ENCODE measurements around the gene ATG4A. TPM values are rescaled to one million over a fixed set of nuclear protein-coding genes. Genes with fewer than 3 reads are reported as not detected.

The ATG4A gene
- polyA plus RNA-seq, 1 donor from 2014 or later, result 25.1 TPM

GRCh38 chrX:108134724-108135123 is 43.1 kb downstream of the ATG4A start:
- Mint-ChIP-seq H3K9me3 (peaks cover 0 to 5% (median 0%) of the 10 kb centered on the region in 3 donors), H3K4me3 (no peak overlapping the region), H3K4me1 (no peaks in the 10 kb centered on the region), H3K36me3 (peaks cover 19% of the 10 kb centered on the region), H3K27ac (no peak overlapping the region), H3K27me3 (peaks cover 1% of the 10 kb centered on the region)

- H3K27ac Mint-ChIP-seq, result no peak overlapping the region
- H3K36me3 Mint-ChIP-seq, result peaks cover 17% of the 10 kb centered on the region
- no peaks in the 10 kb centered on the region for H3K4me1 Mint-ChIP-seq
- no peaks in the 10 kb centered on the region for H3K27me3 Mint-ChIP-seq
- H3K9me3 Mint-ChIP-seq, result peaks cover 0 to 5% (median 0%) of the 10 kb centered on the region in 3 donors
- no peak overlapping the region for H3K4me3 Mint-ChIP-seq
Observed at GRCh38 chrX:108138814-108139702, 47.5 kb downstream of the ATG4A start.

- Mint-ChIP-seq H3K27ac (no peak overlapping the region), H3K36me3 (peaks cover 7% of the 10 kb centered on the region), H3K27me3 (peaks cover 2% of the 10 kb centered on the region)
Observed at GRCh38 chrX:108148524-108148923, 56.9 kb downstream of the ATG4A start.

GRCh38 chrX:108156082-108156481 is 64.5 kb downstream of the ATG4A start:
- Mint-ChIP-seq H3K36me3 (peaks cover 3% of the 10 kb centered on the region), H3K4me3 (no peak overlapping the region), H3K4me1 (no peaks in the 10 kb centered on the region), H3K27ac (peak overlapping the region in 1 of 3 donors; percentile 60), H3K9me3 (no peaks in the 10 kb centered on the region), H3K27me3 (no peaks in the 10 kb centered on the region)

More at GRCh38 chrX:108148524-108148923, 56.9 kb downstream of the ATG4A start:
- Mint-ChIP-seq H3K4me3 (no peak overlapping the region), H3K4me1 (no peaks in the 10 kb centered on the region), H3K9me3 (no peaks in the 10 kb centered on the region)

- H3K27me3 Mint-ChIP-seq, result no peaks in the 10 kb centered on the region
Observed at GRCh38 chrX:108156934-108157466, 65.4 kb downstream of the ATG4A start.

GRCh38 chrX:108157628-108158027 is 66.0 kb downstream of the ATG4A start:
- Mint-ChIP-seq H3K36me3 (peaks cover 1% of the 10 kb centered on the region), H3K4me1 (no peaks in the 10 kb centered on the region), H3K9me3 (no peaks in the 10 kb centered on the region), H3K4me3 (no peak overlapping the region), H3K27me3 (no peaks in the 10 kb centered on the region), H3K27ac (no peak overlapping the region)

More at GRCh38 chrX:108156934-108157466, 65.4 kb downstream of the ATG4A start:
- Mint-ChIP-seq H3K27ac (no peak overlapping the region), H3K4me3 (no peak overlapping the region), H3K36me3 (peaks cover 1% of the 10 kb centered on the region), H3K9me3 (no peaks in the 10 kb centered on the region), H3K4me1 (no peaks in the 10 kb centered on the region)

- peaks cover 0 to 3% (median 0%) of the 10 kb centered on the region in 3 donors for H3K9me3 Mint-ChIP-seq
- H3K4me3 Mint-ChIP-seq, result no peak overlapping the region
- no peaks in the 10 kb centered on the region for H3K27me3 Mint-ChIP-seq
- no peak overlapping the region for H3K27ac Mint-ChIP-seq
- H3K4me1 Mint-ChIP-seq, result peaks cover 0 to 4% (median 0%) of the 10 kb centered on the region in 3 donors
- peaks cover 1% of the 10 kb centered on the region for H3K36me3 Mint-ChIP-seq
Observed at GRCh38 chrX:108159028-108159670, 67.6 kb downstream of the ATG4A start.

GRCh38 chrX:108160309-108160708 is 68.7 kb downstream of the ATG4A start:
- peaks cover 1% of the 10 kb centered on the region for H3K36me3 Mint-ChIP-seq
- no peak overlapping the region for H3K27ac Mint-ChIP-seq
- peaks cover 0 to 3% (median 0%) of the 10 kb centered on the region in 3 donors for H3K9me3 Mint-ChIP-seq
- no peaks in the 10 kb centered on the region for H3K27me3 Mint-ChIP-seq
- no peak overlapping the region for H3K4me3 Mint-ChIP-seq
- H3K4me1 Mint-ChIP-seq, result peaks cover 0 to 4% (median 0%) of the 10 kb centered on the region in 3 donors

GRCh38 chrX:108162265-108162664 is 70.7 kb downstream of the ATG4A start:
- Mint-ChIP-seq H3K9me3 (peaks cover 0 to 3% (median 0%) of the 10 kb centered on the region in 3 donors), H3K4me3 (no peak overlapping the region), H3K27me3 (peaks cover 3% of the 10 kb centered on the region), H3K27ac (no peak overlapping the region), H3K4me1 (peaks cover 0 to 4% (median 0%) of the 10 kb centered on the region in 3 donors), H3K36me3 (peaks cover 1% of the 10 kb centered on the region)

GRCh38 chrX:108163333-108164082 is 71.9 kb downstream of the ATG4A start:
- H3K9me3 Mint-ChIP-seq, result peaks cover 0 to 3% (median 0%) of the 10 kb centered on the region in 3 donors
- H3K27me3 Mint-ChIP-seq, result peaks cover 3% of the 10 kb centered on the region
- peaks cover 1% of the 10 kb centered on the region for H3K36me3 Mint-ChIP-seq
- peaks cover 0 to 5% (median 4%) of the 10 kb centered on the region in 3 donors for H3K4me1 Mint-ChIP-seq
- H3K27ac Mint-ChIP-seq, result no peak overlapping the region
- H3K4me3 Mint-ChIP-seq, result no peak overlapping the region

GRCh38 chrX:108165383-108166111 is 74.0 kb downstream of the ATG4A start:
- Mint-ChIP-seq H3K9me3 (peaks cover 0 to 3% (median 0%) of the 10 kb centered on the region in 3 donors), H3K4me3 (no peak overlapping the region), H3K4me1 (peaks cover 0 to 5% (median 4%) of the 10 kb centered on the region in 3 donors), H3K27me3 (peaks cover 3% of the 10 kb centered on the region), H3K36me3 (no peaks in the 10 kb centered on the region), H3K27ac (no peak overlapping the region)

- Mint-ChIP-seq H3K4me1 (peaks cover 0 to 5% (median 4%) of the 10 kb centered on the region in 3 donors), H3K4me3 (no peak overlapping the region), H3K27ac (no peak overlapping the region), H3K9me3 (peaks cover 0 to 3% (median 2%) of the 10 kb centered on the region in 3 donors), H3K27me3 (peaks cover 3% of the 10 kb centered on the region), H3K36me3 (no peaks in the 10 kb centered on the region)
Observed at GRCh38 chrX:108167211-108167872, 75.8 kb downstream of the ATG4A start.

GRCh38 chrX:108168961-108169740 is 77.6 kb downstream of the ATG4A start:
- Mint-ChIP-seq H3K27me3 (peaks cover 3% of the 10 kb centered on the region), H3K27ac (no peak overlapping the region), H3K9me3 (peaks cover 0 to 2% (median 0%) of the 10 kb centered on the region in 3 donors), H3K4me1 (peaks cover 0 to 5% (median 0%) of the 10 kb centered on the region in 3 donors), H3K4me3 (no peak overlapping the region), H3K36me3 (no peaks in the 10 kb centered on the region)

Measured in IgD-negative memory B cell (primary cell).